ENCODE results near the gene NBL1. TPM values are rescaled to one million over a fixed set of nuclear protein-coding genes. Genes with fewer than 3 reads are reported as not detected.

NBL1 gene
- total RNA-seq, 2 donors from 2014 or later, result 32.0 to 32.3 TPM

GRCh38 chr1:19644681-19645410, 735 bp downstream of the NBL1 start:
- Mint-ChIP-seq H3K27ac (peak overlapping the region; percentile 92), H3K27me3 (no peaks in the 10 kb centered on the region), H3K4me1 (peaks cover 28% of the 10 kb centered on the region), H3K36me3 (ENCODE audit: low read depth) (peaks cover 3% of the 10 kb centered on the region), H3K4me3 (peak overlapping the region; percentile 100)
- no peaks in the 10 kb centered on the region for H3K9me3 ChIP-seq (ENCODE audit: control insufficient read depth, low read length, poor library complexity, severe bottlenecking)
- ATAC-seq (peak; percentile 18), DNase-seq (peak in 1 of 3 donors; percentile 31)

DNA sequence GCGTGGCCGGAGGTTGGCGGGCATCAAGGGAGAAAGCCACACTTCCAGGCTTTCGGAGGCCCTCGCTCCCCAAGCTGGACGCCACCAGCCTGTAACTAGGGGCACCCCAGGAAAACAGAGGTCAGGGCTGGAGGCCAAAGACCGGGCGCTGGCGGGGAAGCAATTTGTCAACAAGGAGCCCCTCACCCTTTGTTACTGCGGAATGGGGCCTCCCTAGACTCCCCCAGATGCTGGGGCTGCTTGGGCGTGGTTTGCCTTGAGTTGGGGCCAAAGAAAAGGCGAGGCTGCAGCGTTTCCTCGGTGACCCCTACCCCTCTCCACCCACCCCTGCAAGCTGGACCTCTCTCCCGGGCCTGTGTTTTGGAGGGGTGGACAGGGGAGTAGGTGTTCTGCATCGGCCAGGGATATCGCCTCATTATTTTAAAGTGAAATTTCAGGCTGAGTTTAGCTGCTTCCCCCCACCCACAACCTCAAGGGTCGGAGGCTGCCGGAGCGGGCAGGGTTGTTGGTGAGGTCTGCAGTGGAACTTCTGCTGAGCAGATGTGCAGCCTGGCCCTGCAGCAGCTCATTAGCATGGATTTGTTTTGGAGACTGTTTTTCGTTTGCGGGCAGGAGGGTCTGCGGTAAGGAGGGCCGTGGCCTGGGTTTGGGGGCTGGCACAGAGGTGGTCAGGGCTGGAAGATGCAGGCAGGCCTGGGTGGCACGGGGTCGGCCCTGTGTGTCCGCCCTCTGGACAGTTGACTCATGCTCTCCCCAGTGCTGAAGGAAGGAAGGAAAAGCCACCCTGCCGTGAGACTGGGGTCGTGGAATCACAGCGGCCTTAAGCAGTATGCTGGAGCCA, 1.5 kb downstream of the NBL1 start:
- H3K27me3 Mint-ChIP-seq, result no peaks in the 10 kb centered on the region
- H3K9me3 ChIP-seq (ENCODE audit: control insufficient read depth, low read length, poor library complexity, severe bottlenecking), result no peaks in the 10 kb centered on the region
- H3K36me3 Mint-ChIP-seq (ENCODE audit: low read depth), result peaks cover 3% of the 10 kb centered on the region
- H3K27ac Mint-ChIP-seq, result peak overlapping the region; percentile 92
- ATAC-seq (no peak), DNase-seq (no peak)
- peak overlapping the region; percentile 100 for H3K4me3 Mint-ChIP-seq
- peaks cover 31% of the 10 kb centered on the region for H3K4me1 Mint-ChIP-seq

GRCh38 chr1:19646377-19647319, 2.5 kb downstream of the NBL1 start:
- peak overlapping the region; percentile 89 for H3K27ac Mint-ChIP-seq
- ATAC-seq, result no peak
- H3K4me3 Mint-ChIP-seq, result peak overlapping the region; percentile 81
- peaks cover 3% of the 10 kb centered on the region for H3K36me3 Mint-ChIP-seq (ENCODE audit: low read depth)
- H3K9me3 ChIP-seq (ENCODE audit: control insufficient read depth, low read length, poor library complexity, severe bottlenecking), result no peaks in the 10 kb centered on the region
- H3K27me3 Mint-ChIP-seq, result no peaks in the 10 kb centered on the region
- peaks cover 34% of the 10 kb centered on the region for H3K4me1 Mint-ChIP-seq
- no peak for DNase-seq

GRCh38 chr1:19647643-19648042, 3.5 kb downstream of the NBL1 start:
- Mint-ChIP-seq H3K36me3 (ENCODE audit: low read depth) (peaks cover 3% of the 10 kb centered on the region), H3K4me3 (peak overlapping the region; percentile 81), H3K27ac (peak overlapping the region; percentile 89), H3K4me1 (peaks cover 34% of the 10 kb centered on the region), H3K27me3 (no peaks in the 10 kb centered on the region)
- H3K9me3 ChIP-seq (ENCODE audit: control insufficient read depth, low read length, poor library complexity, severe bottlenecking), result no peaks in the 10 kb centered on the region
- DNase-seq, result no peak
- peak; percentile 9 for ATAC-seq

- DNase-seq, result no peak
- peaks cover 34% of the 10 kb centered on the region for H3K4me1 Mint-ChIP-seq
- peak overlapping the region; percentile 89 for H3K27ac Mint-ChIP-seq
- no peak for ATAC-seq
- H3K36me3 Mint-ChIP-seq (ENCODE audit: low read depth), result peaks cover 3% of the 10 kb centered on the region
- no peak overlapping the region for H3K4me3 Mint-ChIP-seq
- no peaks in the 10 kb centered on the region for H3K9me3 ChIP-seq (ENCODE audit: control insufficient read depth, low read length, poor library complexity, severe bottlenecking)
- no peaks in the 10 kb centered on the region for H3K27me3 Mint-ChIP-seq
Measured at GRCh38 chr1:19648239-19648638, 4.1 kb downstream of the NBL1 start.

- H3K9me3 ChIP-seq (ENCODE audit: control insufficient read depth, low read length, poor library complexity, severe bottlenecking), result no peaks in the 10 kb centered on the region
- DNase-seq (no peak), ATAC-seq (no peak)
- no peak overlapping the region for H3K4me3 Mint-ChIP-seq
- peaks cover 3% of the 10 kb centered on the region for H3K36me3 Mint-ChIP-seq (ENCODE audit: low read depth)
- no peaks in the 10 kb centered on the region for H3K27me3 Mint-ChIP-seq
- no peak overlapping the region for H3K27ac Mint-ChIP-seq
- H3K4me1 Mint-ChIP-seq, result peaks cover 30% of the 10 kb centered on the region
Measured at GRCh38 chr1:19648689-19649088, 4.6 kb downstream of the NBL1 start.

DNA sequence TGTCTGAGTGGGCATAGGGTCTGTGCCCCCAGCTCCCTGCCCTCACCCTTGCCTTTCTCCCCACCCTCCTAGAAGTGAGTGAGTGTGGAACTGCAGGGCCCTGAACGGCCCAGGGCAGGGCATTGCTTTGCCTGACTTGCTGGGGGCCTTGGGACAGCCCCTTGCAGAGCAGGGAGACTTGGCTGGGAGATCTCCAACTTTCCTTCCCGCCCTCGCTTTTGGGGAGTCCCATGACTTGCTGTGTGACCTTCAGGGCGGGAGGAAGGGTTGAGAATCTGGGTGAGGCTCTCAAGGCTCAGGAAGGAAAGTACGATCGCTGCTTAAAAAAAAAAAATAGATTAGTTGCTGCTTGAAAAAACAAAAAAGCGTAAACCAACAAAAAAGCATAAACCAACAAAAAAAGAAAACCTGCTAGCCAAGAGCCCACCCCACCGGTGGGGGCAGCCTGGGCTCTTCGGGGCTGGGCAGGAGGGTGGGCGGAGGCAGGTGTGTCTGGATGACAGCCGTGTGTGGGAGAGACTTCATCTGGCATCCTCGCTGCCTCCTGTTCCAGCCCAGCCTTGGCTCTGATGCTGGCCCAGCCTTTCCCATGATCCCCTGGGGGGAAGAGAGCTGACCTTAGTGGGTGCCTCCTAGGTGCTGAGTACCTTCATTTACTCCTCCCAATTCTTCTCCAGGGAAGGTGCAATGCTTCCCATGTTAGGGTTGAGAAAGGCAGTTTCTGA, 6.5 kb downstream of the NBL1 start:
- Mint-ChIP-seq H3K4me1 (peaks cover 27% of the 10 kb centered on the region), H3K27ac (peak overlapping the region; percentile 54), H3K4me3 (no peak overlapping the region), H3K27me3 (no peaks in the 10 kb centered on the region), H3K36me3 (ENCODE audit: low read depth) (no peaks in the 10 kb centered on the region)
- DNase-seq, result no peak
- no peak for ATAC-seq
- H3K9me3 ChIP-seq (ENCODE audit: control insufficient read depth, low read length, poor library complexity, severe bottlenecking), result no peaks in the 10 kb centered on the region

DNA sequence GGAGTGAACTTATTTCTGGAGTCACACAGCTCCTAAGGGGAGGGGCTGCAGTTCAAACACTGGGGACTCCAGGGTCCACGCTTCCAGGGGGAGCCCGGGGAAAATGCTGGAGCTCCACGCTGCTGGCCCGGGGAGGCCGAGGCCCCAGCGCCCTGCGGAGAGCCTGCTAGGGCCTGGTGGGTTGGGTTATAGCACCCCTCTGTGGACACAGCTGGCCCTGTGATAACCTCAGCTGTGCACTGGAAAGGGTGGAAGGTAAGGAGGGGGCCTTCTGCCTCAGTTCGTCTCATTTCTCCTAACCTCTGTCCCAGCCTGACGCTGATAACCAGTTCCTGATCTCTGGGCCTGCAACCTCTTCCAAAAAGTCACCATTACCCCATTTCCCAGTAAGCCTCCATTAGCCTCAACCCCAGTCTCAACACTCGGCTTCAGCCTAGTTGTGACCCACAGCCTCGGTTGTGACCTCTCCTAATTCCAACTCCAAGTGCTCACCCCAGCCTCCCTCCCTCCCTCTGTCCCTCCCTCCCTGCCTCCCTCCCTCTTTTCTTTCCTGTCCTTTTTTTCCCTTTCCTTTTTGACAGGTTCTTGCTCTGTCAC, 7.1 kb downstream of the NBL1 start:
- no peaks in the 10 kb centered on the region for H3K27me3 Mint-ChIP-seq
- ATAC-seq (peak; percentile 53), DNase-seq (peak in 1 of 3 donors; percentile 24)
- H3K4me3 Mint-ChIP-seq, result no peak overlapping the region
- peaks cover 27% of the 10 kb centered on the region for H3K4me1 Mint-ChIP-seq
- peak overlapping the region; percentile 54 for H3K27ac Mint-ChIP-seq
- peaks cover 2% of the 10 kb centered on the region for H3K36me3 Mint-ChIP-seq (ENCODE audit: low read depth)
- no peaks in the 10 kb centered on the region for H3K9me3 ChIP-seq (ENCODE audit: control insufficient read depth, low read length, poor library complexity, severe bottlenecking)

- H3K9me3 ChIP-seq (ENCODE audit: control insufficient read depth, low read length, poor library complexity, severe bottlenecking), result no peaks in the 10 kb centered on the region
- Mint-ChIP-seq H3K27ac (no peak overlapping the region), H3K36me3 (ENCODE audit: low read depth) (peaks cover 2% of the 10 kb centered on the region), H3K4me3 (no peak overlapping the region), H3K27me3 (no peaks in the 10 kb centered on the region), H3K4me1 (peaks cover 16% of the 10 kb centered on the region)
- ATAC-seq (no peak), DNase-seq (no peak)
Measured at GRCh38 chr1:19654386-19654785, 10.3 kb downstream of the NBL1 start.

GRCh38 chr1:19654886-19655717, 11.0 kb downstream of the NBL1 start:
- Mint-ChIP-seq H3K4me3 (no peak overlapping the region), H3K4me1 (peaks cover 21% of the 10 kb centered on the region), H3K27ac (no peak overlapping the region), H3K27me3 (no peaks in the 10 kb centered on the region), H3K36me3 (ENCODE audit: low read depth) (peaks cover 2% of the 10 kb centered on the region)
- ATAC-seq (no peak), DNase-seq (no peak)
- H3K9me3 ChIP-seq (ENCODE audit: control insufficient read depth, low read length, poor library complexity, severe bottlenecking), result no peaks in the 10 kb centered on the region

DNA sequence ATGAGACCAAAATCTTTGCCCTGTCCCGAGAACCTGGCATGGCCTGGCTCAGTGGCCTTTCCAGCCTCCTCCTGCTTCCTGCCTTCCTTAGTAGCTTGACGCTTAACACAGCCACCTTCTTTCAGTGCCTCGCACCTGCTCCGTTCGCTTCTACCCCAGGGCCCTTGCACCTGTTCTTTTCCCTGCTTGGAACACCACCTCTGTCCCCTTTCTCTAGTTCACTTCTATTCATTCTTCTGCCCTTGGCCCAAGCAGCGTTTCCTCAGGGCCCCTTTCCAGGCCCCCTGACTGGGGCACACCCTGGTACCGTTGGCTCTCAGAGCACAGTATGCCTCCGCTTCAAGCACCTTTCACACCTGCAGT, 11.6 kb downstream of the NBL1 start:
- no peak overlapping the region for H3K27ac Mint-ChIP-seq

More for the DNA sequence above, 11.6 kb downstream of the NBL1 start:
- H3K9me3 ChIP-seq (ENCODE audit: control insufficient read depth, low read length, poor library complexity, severe bottlenecking), result no peaks in the 10 kb centered on the region
- peaks cover 2% of the 10 kb centered on the region for H3K36me3 Mint-ChIP-seq (ENCODE audit: low read depth)
- H3K4me3 Mint-ChIP-seq, result no peak overlapping the region
- no peaks in the 10 kb centered on the region for H3K27me3 Mint-ChIP-seq
- H3K4me1 Mint-ChIP-seq, result peaks cover 19% of the 10 kb centered on the region
- ATAC-seq (no peak), DNase-seq (no peak)
